Right ventricle myocardium inferior (tissue), 1 donor: ENCODE data around the gene TUBB. TPM values are rescaled to one million over a fixed set of nuclear protein-coding genes. Genes with fewer than 3 reads are reported as not detected.
"Not testable (repeated sequence)": the region's sequence is repeated elsewhere in the genome, so short reads cannot be mapped to it uniquely, and the experiment has no call there.

Experiments
- ATAC-seq: fragments of 200-7000 bp; cut with Tn5 transposase; one replicate; pipeline ENCODE4 v1.9.1; 2020; ENCODE audit warnings: mild to moderate bottlenecking, moderate library complexity
- DNase-seq: peaks from one replicate; pipeline ENCODE4 v3.0.0; 2021; ENCODE audit errors: missing footprints
- intact Hi-C: fragments of 100-400 bp; cut with DNase I; formaldehyde crosslinking; loops from one replicate; pipeline ENCODE4 v1.11.0; 2022
- total RNA-seq: library from RNA; stranded (reverse); fragmentation: NEBNext Ultra II Directional; extraction: Animal tissue kit (Norgen Biotek cat#: 25700); gene quantifications from one replicate; pipeline ENCODE4 v1.2.1, GENCODE V29; 2021
- donor health status: DM: no; HTN: yes; CAD: no; lungs with severe emphysema.

The TUBB gene
- total RNA-seq, 1 donor from 2014 or later: 254 TPM

DNA sequence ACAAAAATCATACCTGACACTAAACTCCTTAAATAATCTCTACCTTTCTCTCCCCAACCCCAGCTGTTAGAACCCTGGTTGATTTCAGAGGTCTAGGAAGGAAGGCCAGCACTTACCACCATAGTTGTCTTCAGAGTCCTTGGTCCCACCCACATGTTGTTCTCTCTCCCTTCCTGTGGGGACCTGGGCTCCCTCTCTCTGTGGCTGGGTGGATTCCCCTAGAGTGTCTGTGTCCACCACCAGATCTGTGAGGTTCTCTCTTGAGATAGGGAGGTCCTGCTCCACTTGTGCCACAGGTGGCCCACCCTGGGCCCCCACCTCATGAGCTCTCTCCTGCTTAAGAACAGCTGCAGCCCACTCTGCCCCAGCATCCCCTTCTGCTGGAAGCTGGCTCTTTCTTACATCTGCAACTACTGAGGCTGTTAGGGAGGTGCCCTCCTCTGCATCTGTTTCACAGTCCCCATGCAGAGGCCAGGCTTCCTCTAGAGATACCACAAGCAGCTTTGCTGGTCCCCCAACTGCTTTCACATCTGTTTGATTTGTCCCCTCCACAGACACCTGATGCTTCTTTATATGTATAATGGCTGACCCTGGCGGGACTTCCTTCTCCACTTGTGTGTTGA, 8.3 kb upstream of the TUBB start:
- DNase-seq: no peak
- no peak for ATAC-seq
- intact Hi-C loops: no loop called here

DNA sequence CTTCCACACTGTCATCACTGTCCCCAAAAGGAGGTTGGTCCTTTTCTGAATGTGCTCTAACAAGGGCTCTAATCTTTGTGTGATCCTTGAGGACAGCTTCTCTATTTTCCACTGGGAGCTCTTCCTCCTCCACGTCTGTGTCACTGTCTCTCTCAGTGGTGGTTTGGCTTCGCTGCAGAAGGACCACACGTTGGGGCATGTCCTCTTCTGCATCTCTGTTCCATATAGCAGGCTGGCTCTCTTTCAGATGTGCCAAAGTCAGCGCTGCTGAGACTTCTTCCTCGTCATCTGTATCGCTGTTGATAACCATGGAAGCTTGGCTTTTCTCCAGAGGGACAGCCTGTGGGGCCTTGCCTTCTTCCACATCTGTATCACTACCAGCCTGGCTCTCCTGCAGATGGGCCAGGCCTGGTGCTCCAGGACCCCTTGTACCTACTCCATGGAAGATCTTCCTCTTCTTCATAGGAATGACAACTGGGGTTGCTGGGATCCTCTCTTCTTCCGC, 7.7 kb upstream of the TUBB start:
- no peak for ATAC-seq
- intact Hi-C loops: no loop called here
- DNase-seq: no peak

DNA sequence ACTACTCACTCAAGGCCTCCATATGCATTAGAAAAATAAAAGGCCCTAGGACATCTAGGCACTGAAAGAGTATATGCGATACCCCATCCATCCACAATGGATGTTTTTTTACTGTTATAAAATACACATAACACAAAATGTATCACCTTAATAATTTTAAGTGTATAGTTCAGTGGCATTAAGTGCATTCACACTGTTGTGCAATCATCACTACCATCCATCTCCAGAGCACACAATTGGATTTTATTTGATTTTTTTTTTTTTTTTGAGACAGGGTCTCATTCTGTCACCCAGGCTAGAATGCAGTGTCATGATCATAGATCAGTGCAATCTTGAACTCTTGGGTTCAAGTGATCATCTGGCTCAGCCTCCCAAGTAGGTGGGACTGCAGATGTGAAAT, 5.9 kb upstream of the TUBB start:
- intact Hi-C loops: no loop called here
- ATAC-seq (no peak), DNase-seq (no peak)

DNA sequence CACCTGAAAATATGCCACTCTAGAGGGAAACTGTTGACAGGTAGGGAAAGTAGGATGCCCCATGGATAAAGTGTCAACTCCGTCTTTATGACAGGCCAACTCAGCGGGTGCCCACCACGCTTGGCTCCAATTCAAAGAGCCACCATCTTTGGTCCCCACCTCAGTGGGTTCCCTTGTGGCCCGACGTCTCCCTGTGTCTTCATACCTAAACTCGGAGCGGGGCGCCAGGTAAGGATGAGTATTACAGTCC, 3.3 kb upstream of the TUBB start:
- DNase-seq: no peak
- intact Hi-C loops: loop anchor here (1.0 kb wide), 1 partner anchor 26 kb away; no protein-coding TSS in a partner anchor
- no peak for ATAC-seq

DNA sequence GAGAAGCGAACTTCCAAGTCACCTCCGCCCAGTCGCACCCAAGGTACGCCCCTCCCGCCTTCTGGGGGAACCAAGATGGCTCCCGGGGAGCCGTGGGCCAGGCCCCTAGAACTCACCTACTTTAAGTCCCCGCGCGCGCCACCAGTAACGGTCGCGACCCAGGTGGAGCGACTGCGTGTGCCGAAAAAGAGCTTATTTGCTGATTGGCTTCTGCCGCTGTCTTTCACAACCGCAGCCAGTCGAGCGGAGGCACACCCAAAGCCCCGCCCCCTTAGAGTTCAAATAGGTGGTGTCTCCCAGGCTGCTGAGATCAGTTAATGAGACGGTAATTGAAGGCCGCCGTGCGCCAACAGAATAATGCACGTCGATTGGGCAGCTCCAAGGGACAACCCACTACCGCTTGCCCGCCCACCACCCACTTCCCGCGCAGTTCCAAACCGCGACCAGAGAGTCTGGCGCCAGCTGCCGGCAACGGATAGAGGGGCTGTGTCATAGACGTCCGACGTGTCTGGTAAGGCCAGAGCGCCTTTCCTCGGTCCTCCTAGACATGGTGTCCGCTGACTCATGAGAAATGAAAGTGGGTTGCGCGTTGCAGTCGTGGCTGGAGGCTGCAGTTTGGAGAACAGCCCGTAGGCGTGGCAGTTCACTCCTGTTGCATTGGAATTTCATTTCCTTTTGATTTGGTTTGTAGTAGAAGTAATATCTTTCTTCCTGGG, 2.9 kb upstream of the TUBB start, which contains the start of gene MDC1:
Gene MDC1, minus strand, starts transcription at position 153 of the 716 bp plus-strand sequence. CDS start 2,106 bp downstream, outside the sequence.
- ATAC-seq (peak; percentile 88), DNase-seq (peak; percentile 100)
- intact Hi-C loops: loop anchor here (1.0 kb wide), 1 partner anchor 26 kb away; no protein-coding TSS in a partner anchor

DNA sequence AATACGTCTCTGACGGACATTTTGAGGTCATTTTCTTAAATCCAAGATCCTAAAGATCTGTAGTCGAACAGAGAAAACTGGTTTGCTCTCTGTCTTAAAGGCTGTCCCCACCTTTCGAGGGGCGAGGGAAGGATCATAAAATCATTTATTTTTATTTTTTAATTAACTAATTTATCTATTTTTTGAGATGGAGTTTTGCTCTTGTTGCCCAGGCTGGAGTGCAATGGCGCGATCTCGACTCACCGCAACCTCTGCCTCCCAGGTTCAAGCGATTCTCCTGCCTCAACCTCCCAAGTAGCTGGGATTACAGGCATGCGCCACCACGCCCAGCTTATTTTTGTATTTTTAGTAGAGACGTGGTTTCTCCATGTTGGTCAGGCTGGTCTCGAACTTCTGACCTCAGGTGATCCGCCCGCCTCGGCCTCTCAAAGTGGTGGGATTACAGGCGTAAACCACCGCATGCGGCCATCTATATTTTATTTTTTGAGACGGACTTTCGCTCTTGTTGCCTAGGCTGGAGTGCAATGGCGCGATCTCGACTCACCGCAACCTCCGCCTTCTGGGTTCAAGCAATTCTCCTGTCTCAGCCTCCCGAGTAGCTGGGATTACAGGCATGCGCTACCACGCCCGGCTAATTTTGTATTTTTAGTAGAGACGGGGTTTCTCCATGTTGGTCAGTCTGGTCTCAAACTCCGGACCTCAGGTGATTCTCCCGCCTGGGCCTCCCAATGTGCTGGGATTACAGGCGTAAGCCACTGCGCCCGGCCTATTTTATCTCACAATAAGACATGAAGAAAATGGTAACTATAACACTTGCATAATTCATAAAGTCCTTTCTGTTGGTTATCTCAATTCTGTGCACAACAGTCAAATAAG, 2.1 kb upstream of the TUBB start:
- ATAC-seq, DNase-seq: not testable (repeated sequence)

DNA sequence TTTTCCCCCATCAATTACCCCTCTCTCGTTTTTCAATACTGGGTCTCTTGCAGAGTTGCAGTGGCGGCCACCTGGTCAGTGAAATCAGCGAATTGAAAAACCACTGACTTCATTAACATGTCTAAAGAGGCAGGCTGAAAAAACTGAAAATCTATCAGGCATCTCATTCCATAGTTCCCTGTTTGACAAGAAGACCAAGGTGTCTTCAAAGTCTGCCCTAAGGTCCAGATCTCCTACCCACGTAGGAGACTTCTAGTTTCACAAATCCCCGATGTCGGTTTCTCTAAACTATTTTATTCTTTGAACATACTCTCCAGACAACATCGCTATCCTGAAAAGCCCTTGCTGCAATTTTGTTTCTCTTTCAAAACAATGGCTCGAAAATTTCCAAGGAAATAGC, 796 bp upstream of the TUBB start:
- DNase-seq: no peak
- intact Hi-C loops: loop anchor here (1.0 kb wide), 1 partner anchor 103 kb away; no protein-coding TSS in a partner anchor
- no peak for ATAC-seq

More for the DNA sequence above, 2.1 kb upstream of the TUBB start:
- intact Hi-C loops: loop anchor here (1.0 kb wide), 1 partner anchor 27 kb away; no protein-coding TSS in a partner anchor

DNA sequence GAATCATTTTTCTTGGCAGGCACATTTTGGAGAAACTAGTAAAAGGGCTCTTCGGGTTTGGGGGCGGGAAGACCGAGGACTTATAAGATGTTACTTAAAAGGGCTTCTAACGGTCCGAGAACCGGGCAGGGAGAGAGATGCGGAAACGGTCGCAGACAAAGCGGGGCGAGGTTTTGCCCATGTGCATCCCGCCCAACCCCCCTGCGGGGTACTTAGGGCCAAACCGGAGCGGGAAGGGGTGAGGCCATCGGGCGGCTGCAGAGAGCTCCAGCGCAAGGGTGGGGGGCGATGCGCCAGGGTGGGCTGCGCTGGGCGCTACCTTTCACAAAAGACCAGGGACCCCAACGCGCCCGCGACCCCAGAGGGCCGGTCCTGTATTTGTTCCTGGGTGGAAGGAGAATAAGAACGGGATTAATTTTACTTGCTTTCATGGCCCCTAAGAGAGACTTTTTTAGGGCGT, 616 bp downstream of the TUBB start:
- intact Hi-C loops: loop anchor here (1.0 to 10.0 kb wide), 5 partner anchors 22 to 236 kb away; partner anchors contain the start of genes FLOT1, GNL1, HLA-E and PPP1R18
- DNase-seq (peak; percentile 79), ATAC-seq (peak; percentile 11)

DNA sequence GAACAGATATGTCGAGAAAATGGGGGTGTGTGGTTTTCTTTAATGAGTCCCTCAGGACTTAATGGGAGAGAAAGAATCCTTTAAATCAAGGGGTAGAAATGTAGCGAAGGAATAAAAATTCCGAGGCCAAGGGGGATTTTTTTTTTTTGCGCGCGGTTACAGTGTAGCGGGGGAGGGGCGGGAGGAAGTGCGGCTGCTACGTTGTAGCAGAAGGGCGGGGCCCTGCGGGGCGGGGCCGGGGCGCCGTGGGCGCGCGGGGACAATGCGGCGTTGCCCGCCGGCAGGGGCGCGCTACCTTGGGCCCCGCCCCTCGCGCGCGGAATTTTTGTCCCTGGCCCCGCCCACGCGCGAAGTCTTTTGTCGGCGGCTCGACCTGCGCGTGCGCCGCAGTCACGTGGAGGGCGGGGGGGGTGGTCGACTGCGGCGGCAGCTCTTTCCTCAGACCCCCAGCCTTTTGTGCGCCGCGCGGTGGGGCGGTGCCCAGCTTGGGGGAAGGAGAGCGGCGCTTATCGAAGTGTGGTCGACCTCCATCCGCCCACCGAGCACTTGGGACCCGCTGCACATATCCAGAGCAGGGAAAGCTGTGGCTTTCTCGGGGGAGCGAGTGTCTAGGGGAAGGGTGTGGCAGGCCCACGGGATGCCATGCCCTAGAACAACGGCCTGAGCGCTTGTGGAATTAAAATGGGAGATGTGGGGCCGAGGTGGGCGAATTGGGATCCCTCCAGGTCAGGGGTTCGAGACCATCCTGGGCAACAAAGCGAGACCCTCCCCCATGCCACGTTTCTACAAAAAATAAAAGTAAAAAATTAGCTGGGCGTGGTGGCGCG, 1.3 kb downstream of the TUBB start:
- DNase-seq (peak; percentile 95), ATAC-seq (peak; percentile 78)
- intact Hi-C loops: loop anchor here (1.0 to 10.0 kb wide), 5 partner anchors 21 to 237 kb away; partner anchors contain the start of genes FLOT1, GNL1, HLA-E and PRR3

DNA sequence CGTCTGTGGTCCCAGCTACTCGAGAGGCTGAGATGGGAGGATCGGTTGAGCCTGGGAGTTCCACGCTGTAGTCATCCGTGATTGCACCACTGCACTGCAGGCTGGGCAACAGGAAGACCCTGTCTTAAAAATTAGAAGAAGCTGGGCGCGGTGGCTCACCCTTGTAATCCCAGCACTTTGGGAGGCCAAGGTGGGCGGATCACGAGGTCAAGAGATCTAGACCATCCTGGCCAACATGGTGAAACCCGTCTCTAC, 1.8 kb downstream of the TUBB start:
- ATAC-seq, DNase-seq: not testable (repeated sequence)
- intact Hi-C loops: loop anchor here (1.0 to 10.0 kb wide), 3 partner anchors 43 to 237 kb away; partner anchors contain the start of genes GNL1, HLA-E and PRR3

DNA sequence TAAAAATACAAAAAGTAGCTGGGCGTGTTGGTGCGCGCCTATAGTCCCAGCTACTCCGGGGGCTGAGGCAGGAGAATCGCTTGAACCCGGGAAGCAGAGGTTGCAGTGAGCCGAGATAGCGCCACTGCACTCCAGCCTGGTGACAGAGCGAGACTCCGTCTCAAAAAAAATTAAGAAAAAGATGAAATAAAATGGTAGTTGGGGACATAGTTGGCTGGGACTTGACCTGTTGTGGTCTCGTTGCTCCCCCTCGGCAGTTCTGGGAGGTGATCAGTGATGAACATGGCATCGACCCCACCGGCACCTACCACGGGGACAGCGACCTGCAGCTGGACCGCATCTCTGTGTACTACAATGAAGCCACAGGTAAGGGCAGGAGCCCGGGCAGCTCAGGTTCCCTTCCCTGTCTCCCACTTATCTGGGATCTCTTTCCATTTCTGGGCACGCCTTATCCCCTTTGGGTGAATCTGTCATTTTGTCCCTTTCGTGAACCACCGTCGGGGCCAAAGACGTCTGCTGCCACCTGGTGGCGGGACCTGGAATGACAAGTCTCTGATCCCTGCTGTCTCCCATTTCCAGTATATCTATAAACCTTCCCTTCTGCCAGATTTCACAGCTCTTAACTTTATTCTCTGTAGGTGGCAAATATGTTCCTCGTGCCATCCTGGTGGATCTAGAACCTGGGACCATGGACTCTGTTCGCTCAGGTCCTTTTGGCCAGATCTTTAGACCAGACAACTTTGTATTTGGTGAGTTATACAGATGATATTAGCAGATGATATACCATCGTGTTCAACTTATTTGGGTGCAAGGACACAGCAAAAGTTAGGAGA, 2.3 kb downstream of the TUBB start:
- DNase-seq (peak; percentile 91), ATAC-seq (no peak)
- intact Hi-C loops: loop anchor here (1.0 to 10.0 kb wide), 3 partner anchors 43 to 238 kb away; partner anchors contain the start of genes GNL1, HLA-E and PRR3

DNA sequence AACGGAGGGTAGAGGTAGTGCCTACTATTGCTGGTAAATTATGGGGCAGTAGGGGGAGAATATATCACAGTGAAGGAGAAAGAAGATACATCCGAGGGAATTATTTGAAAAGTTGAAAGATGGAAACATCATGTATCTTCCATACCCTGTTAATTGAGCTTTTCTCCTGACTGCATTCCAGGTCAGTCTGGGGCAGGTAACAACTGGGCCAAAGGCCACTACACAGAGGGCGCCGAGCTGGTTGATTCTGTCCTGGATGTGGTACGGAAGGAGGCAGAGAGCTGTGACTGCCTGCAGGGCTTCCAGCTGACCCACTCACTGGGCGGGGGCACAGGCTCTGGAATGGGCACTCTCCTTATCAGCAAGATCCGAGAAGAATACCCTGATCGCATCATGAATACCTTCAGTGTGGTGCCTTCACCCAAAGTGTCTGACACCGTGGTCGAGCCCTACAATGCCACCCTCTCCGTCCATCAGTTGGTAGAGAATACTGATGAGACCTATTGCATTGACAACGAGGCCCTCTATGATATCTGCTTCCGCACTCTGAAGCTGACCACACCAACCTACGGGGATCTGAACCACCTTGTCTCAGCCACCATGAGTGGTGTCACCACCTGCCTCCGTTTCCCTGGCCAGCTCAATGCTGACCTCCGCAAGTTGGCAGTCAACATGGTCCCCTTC, 3.1 kb downstream of the TUBB start:
- ATAC-seq, DNase-seq: not testable (repeated sequence)

DNA sequence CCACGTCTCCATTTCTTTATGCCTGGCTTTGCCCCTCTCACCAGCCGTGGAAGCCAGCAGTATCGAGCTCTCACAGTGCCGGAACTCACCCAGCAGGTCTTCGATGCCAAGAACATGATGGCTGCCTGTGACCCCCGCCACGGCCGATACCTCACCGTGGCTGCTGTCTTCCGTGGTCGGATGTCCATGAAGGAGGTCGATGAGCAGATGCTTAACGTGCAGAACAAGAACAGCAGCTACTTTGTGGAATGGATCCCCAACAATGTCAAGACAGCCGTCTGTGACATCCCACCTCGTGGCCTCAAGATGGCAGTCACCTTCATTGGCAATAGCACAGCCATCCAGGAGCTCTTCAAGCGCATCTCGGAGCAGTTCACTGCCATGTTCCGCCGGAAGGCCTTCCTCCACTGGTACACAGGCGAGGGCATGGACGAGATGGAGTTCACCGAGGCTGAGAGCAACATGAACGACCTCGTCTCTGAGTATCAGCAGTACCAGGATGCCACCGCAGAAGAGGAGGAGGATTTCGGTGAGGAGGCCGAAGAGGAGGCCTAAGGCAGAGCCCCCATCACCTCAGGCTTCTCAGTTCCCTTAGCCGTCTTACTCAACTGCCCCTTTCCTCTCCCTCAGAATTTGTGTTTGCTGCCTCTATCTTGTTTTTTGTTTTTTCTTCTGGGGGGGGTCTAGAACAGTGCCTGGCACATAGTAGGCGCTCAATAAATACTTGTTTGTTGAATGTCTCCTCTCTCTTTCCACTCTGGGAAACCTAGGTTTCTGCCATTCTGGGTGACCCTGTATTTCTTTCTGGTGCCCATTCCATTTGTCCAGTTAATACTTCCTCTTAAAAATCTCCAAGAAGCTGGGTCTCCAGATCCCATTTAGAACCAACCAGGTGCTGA, 3.9 kb downstream of the TUBB start:
- intact Hi-C loops: loop anchor here (5.0 to 10.0 kb wide), 2 partner anchors 167 to 239 kb away; partner anchors contain the start of genes GNL1, HLA-E and PRR3
- ATAC-seq, DNase-seq: not testable (repeated sequence)

More for the DNA sequence above, 3.1 kb downstream of the TUBB start:
- intact Hi-C loops: loop anchor here (5.0 to 10.0 kb wide), 2 partner anchors 166 to 238 kb away; partner anchors contain the start of genes GNL1, HLA-E and PRR3

DNA sequence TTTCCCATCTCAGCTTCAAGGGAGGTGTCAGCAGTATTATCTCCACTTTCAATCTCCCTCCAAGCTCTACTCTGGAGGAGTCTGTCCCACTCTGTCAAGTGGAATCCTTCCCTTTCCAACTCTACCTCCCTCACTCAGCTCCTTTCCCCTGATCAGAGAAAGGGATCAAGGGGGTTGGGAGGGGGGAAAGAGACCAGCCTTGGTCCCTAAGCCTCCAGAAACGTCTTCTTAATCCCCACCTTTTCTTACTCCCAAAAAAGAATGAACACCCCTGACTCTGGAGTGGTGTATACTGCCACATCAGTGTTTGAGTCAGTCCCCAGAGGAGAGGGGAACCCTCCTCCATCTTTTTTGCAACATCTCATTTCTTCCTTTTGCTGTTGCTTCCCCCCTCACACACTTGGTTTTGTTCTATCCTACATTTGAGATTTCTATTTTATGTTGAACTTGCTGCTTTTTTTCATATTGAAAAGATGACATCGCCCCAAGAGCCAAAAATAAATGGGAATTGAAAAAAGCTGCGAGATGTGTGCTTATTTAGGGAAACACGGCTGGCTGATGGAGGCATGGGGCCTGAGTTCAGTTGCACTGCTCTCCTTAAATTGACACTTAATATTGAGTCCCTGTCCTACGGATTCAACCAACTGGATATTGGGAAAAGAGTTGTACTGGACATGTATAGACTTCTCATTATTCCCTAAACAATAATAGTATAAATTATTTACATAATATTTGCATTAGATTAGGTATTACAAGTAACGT, 4.9 kb downstream of the TUBB start:
- ATAC-seq: no peak
- DNase-seq: no peak
- intact Hi-C loops: loop anchor here (5.0 to 10.0 kb wide), 2 partner anchors 168 to 240 kb away; partner anchors contain the start of genes GNL1, HLA-E and PRR3
